GM19025 (cell line): ENCODE measurements around the gene LDHD.
"Not testable (repeated sequence)": the region's sequence is repeated elsewhere in the genome, so short reads cannot be mapped to it uniquely, and the experiment has no call there.

Source experiments
- ATAC-seq: cut with Tn5 transposase; IDR thresholded peaks from one replicate; pipeline ENCODE4 v1.9.1; 2021; ENCODE audit warnings: mild to moderate bottlenecking, low read depth, moderate library complexity; ENCODE audit not compliant: unreplicated experiment

The LDHD gene

GRCh38 chr16:75100603-75100990, 16.0 kb downstream of the LDHD start:
- ATAC-seq: no peak

GRCh38 chr16:75099738-75100602, 16.6 kb downstream of the LDHD start:
- no peak for ATAC-seq

GRCh38 chr16:75099075-75099667, 17.4 kb downstream of the LDHD start:
- ATAC-seq: no peak

GRCh38 chr16:75097941-75098901, 18.4 kb downstream of the LDHD start:
- no peak for ATAC-seq

GRCh38 chr16:75097191-75097761, 19.3 kb downstream of the LDHD start:
- no peak for ATAC-seq

- ATAC-seq: no peak
Observed at GRCh38 chr16:75096656-75097055, 19.9 kb downstream of the LDHD start.

- no peak for ATAC-seq
Observed at GRCh38 chr16:75095204-75095621, 21.4 kb downstream of the LDHD start.

- ATAC-seq: no peak
Observed at GRCh38 chr16:75093598-75094540, 22.7 kb downstream of the LDHD start.

GRCh38 chr16:75092777-75093176, 23.8 kb downstream of the LDHD start:
- no peak for ATAC-seq

- ATAC-seq: not testable (repeated sequence)
Observed at GRCh38 chr16:75091619-75092018, 25.0 kb downstream of the LDHD start.

GRCh38 chr16:75090899-75091298, 25.7 kb downstream of the LDHD start:
- not testable (repeated sequence) for ATAC-seq

GRCh38 chr16:75089486-75090202, 26.9 kb downstream of the LDHD start:
- ATAC-seq: no peak

- no peak for ATAC-seq
Observed at GRCh38 chr16:75088934-75089333, 27.6 kb downstream of the LDHD start.

GRCh38 chr16:75088216-75088615, 28.4 kb downstream of the LDHD start:
- no peak for ATAC-seq

GRCh38 chr16:75087375-75087979, 29.1 kb downstream of the LDHD start:
- ATAC-seq: no peak

GRCh38 chr16:75086688-75087374, 29.7 kb downstream of the LDHD start:
- no peak for ATAC-seq

GRCh38 chr16:75086281-75086680, 30.3 kb downstream of the LDHD start:
- no peak for ATAC-seq

GRCh38 chr16:75085556-75085955, 31.0 kb downstream of the LDHD start:
- no peak for ATAC-seq
